Neural cell (in vitro differentiated cells): ENCODE measurements around the gene TSPEAR.

Source experiments
- RAD21 ChIP-seq: fragments of 450-650 bp; conservative IDR thresholded peaks from 2 replicates; pipeline ENCODE4 v1.6.1; 2014; ENCODE audit warnings: antibody characterized with exemption, mild to moderate bottlenecking, moderate library complexity
- TAF1 ChIP-seq: IDR thresholded peaks from 2 replicates; pipeline ENCODE4 v1.6.1; 2012; ENCODE audit warnings: low read depth
- TF ChIP-seq, protein P1 (sequence below): fragments of 450-650 bp; IDR thresholded peaks from 2 replicates; pipeline ENCODE4 v1.5.1; 2014; ENCODE audit warnings: antibody characterized with exemption, mild to moderate bottlenecking, moderate library complexity; ENCODE audit not compliant: poor library complexity, severe bottlenecking

DNA sequence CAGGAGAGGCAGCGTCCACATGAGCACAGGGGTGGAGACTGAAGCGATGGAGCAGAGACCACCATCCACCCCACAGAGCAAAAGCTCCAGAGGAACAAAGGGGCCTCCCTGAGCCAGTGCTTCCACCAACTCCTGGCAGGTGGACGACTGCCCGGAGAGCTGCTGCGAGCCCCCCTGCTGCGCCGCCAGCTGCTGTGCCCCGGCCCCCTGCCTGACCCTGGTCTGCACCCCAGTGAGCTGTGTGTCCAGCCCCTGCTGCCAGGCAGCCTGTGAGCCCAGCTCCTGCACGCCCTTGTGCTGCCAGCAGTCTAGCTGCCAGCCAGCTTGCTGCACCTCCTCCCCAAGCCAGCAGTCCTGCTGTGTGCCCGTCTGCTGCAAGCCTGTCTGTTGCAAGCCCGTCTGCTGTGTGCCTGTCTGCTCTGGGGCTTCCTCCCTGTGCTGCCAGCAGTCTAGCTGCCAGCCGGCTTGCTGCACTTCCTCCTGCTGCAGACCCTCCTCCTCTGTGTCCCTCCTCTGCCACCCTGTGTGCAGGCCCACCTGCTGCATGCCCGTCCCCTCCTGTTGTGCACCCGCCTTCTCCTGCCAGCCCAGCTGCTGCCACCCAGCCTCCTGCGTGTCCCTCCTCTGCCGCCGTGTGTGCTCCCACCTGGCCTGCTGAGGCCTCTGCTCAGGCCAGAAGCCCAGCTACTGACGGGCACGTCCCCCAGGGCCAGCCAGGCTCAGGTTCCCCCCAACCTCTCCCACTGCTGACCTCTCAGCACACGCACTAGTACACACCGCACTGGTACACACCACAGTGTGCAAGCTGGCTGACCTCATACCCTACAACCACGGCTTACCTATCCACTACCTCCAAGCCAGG is 9.0 kb downstream of the TSPEAR start:
- TF ChIP-seq, protein P1, sequence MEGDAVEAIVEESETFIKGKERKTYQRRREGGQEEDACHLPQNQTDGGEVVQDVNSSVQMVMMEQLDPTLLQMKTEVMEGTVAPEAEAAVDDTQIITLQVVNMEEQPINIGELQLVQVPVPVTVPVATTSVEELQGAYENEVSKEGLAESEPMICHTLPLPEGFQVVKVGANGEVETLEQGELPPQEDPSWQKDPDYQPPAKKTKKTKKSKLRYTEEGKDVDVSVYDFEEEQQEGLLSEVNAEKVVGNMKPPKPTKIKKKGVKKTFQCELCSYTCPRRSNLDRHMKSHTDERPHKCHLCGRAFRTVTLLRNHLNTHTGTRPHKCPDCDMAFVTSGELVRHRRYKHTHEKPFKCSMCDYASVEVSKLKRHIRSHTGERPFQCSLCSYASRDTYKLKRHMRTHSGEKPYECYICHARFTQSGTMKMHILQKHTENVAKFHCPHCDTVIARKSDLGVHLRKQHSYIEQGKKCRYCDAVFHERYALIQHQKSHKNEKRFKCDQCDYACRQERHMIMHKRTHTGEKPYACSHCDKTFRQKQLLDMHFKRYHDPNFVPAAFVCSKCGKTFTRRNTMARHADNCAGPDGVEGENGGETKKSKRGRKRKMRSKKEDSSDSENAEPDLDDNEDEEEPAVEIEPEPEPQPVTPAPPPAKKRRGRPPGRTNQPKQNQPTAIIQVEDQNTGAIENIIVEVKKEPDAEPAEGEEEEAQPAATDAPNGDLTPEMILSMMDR, result no peak
- TF ChIP-seq RAD21 (no peak), TAF1 (no peak)
